Measurements from ENCODE around the gene OPA1.

Gene OPA1

DNA sequence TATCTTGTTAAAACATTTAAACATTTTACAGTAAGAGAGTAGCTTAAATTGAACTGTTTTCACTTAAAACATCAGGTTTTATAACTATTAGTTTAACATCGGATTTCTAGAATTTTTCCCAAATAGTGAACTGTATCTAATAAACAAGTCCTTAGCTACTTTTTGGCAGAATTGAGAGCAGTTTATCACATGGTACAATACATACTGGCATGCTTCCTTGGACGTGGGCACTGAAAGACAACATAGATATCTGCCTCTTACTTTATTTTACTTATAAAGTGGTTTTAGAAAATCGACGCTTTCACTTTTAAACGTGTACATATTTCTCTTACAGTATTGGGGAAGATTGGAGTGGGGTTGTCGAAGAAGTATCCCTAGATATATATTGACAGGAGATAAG, 52.8 kb downstream of the OPA1 start:
- DNase-seq (ENCODE audit: low read depth, low spot score) = no peak

DNA sequence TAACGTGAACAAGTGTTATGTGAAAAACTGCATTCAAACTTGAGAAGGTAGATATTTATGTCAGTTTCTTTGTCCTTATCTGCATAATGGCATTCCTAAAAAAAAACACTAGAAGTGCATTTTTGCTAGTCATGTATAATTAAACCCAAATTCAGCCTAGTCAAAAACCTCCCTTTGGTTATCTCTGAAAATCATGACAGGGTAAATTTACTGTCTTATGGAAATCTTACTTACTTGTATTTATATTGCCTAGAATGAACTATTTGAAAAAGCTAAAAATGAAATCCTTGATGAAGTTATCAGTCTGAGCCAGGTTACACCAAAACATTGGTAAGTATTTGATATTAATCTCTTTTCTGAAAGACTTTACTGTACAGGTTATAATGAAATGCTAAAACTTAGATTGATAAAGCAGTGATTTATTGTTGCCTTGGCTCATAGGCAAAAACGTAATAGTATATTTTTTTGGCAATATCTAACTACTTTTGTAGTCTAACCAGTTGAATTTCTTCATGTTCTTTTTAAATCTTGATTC, 55.6 kb downstream of the OPA1 start:
- DNase-seq (ENCODE audit: low read depth, low spot score) = no peak

GRCh38 chr3:193650585-193650984, 57.6 kb downstream of the OPA1 start:
- no peak for DNase-seq (ENCODE audit: low read depth, low spot score)

DNA sequence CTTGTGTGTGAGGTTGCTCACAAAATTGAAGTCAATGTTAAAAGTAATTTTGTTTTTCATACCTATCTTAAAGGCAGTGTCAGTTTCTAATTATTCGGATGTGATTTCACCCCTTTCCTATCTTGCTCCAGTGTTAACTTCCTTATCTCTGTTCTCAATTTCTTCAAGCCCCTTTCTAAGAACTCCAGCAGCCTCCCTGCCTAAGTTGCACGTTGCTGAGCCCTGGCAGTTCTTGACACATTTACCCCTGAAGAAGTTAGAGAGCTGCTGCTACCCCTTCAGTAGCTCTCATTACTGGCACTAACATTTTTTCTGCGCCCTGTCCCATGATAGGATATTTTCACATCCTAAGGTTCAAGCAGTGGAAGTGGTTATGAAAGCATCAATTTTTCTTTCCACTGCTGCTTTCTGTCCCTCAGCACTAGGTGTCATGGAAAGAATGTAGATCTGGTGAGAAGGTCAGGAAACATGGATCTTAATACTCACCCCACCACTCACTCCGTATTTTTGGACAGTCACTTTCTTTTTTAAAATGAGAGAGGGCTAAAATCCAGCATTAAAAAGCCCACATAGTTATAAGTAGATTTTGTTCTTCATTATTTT, 62.9 kb downstream of the OPA1 start:
- no peak for DNase-seq (ENCODE audit: low read depth, low spot score)

- DNase-seq (ENCODE audit: low read depth, low spot score) = no peak
These were observed 63.4 kb downstream of the OPA1 start for GRCh38 chr3:193656445-193656844.

- no peak for DNase-seq (ENCODE audit: low read depth, low spot score)
These were observed 63.9 kb downstream of the OPA1 start for GRCh38 chr3:193656878-193657282.

GRCh38 chr3:193660171-193660570, 67.2 kb downstream of the OPA1 start:
- DNase-seq (ENCODE audit: low read depth, low spot score) = no peak

- DNase-seq (ENCODE audit: low read depth, low spot score) = no peak
These were observed 67.8 kb downstream of the OPA1 start for GRCh38 chr3:193660698-193661411.

DNA sequence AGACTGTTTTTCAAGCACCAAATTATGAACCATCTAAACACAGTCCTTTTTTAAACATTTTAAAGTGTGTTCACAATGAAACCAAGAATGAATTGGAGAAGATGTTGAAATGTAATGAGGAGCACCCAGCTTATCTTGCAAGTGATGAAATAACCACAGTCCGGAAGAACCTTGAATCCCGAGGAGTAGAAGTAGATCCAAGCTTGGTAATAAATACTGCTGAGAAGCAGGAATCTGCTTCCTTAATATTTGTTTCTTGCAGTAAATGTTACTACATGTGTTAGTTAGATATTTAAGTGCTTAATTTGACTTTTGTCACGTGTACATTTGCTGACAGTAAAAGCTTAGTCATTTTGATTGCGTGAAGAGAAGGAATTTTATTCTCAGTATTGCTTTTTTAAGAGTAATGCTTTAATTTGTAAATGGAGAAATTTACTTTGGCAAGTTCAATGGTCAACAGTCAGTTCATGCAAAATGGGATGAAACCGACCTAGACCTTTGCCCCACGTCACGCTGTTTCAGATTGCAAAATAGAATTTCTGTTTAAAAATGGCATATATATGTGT, 69.8 kb downstream of the OPA1 start:
- no peak for DNase-seq (ENCODE audit: low read depth, low spot score)

- no peak for DNase-seq (ENCODE audit: low read depth, low spot score)
These were observed 72.5 kb downstream of the OPA1 start for GRCh38 chr3:193665370-193665989.

GRCh38 chr3:193673845-193674244, 80.8 kb downstream of the OPA1 start:
- DNase-seq (ENCODE audit: low read depth, low spot score) = no peak

GRCh38 chr3:193674714-193675113, 81.7 kb downstream of the OPA1 start:
- DNase-seq (ENCODE audit: low read depth, low spot score) = no peak

DNA sequence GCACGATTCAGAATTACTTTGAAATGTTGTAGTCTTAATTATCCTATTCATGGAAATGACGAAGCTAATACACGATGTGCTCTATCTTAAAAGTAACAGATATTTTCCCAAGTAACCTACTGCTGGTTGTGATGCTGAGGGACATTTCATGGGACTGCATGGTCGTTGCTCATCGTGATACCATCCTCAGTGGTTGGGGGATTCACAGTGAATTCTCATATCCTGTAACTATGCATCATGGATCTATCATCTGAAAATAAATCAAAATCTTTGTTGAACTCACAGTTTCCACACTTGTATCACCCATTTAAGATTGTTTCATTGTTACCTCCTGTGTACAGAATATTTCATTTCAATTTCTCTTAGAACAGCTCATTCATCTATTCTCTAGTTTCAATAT, 84.7 kb downstream of the OPA1 start:
- no peak for DNase-seq (ENCODE audit: low read depth, low spot score)

- no peak for DNase-seq (ENCODE audit: low read depth, low spot score)
These were observed 87.2 kb downstream of the OPA1 start for GRCh38 chr3:193680220-193680619.

GRCh38 chr3:193681631-193682030, 88.6 kb downstream of the OPA1 start:
- no peak for DNase-seq (ENCODE audit: low read depth, low spot score)

GRCh38 chr3:193686665-193687483, 93.9 kb downstream of the OPA1 start:
- DNase-seq (ENCODE audit: low read depth, low spot score) = no peak

- DNase-seq (ENCODE audit: low read depth, low spot score) = no peak
These were observed 96.1 kb downstream of the OPA1 start for GRCh38 chr3:193688834-193689714.

- no peak for DNase-seq (ENCODE audit: low read depth, low spot score)
These were observed 100.8 kb downstream of the OPA1 start for GRCh38 chr3:193693774-193694173.

DNA sequence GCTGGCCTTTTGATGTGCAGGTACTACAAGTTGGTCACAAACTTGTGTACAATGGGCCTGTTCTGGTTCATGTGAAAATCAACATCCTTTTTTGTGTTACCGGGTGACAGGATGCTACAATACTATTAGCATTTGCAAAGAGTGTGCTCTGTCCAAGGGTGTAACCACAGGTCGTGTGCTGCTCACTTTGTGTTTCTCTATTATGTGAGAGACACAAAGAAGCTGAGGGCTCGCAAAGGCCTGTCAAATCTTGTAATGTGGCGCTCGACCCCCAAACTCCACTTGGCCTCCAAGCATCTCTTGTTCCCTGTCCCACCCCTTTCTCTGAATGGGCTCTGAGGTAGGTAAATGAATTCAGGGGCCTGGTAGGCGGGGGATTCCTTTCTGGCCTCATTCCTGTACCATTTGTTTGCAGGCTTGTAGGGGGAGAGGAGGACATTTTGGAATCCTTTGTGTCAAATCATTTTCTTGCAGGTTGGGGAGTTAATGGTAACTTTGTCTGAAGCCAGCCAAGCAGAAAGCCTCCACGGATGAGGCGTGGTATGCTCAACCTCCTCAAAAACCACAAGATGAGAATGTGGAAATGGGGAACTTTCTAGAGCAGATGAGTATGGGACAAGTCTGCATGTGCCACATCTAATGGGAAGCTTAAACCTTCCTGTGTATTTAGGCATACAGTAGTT, 109.1 kb downstream of the OPA1 start:
- no peak for DNase-seq (ENCODE audit: low read depth, low spot score)

DNA sequence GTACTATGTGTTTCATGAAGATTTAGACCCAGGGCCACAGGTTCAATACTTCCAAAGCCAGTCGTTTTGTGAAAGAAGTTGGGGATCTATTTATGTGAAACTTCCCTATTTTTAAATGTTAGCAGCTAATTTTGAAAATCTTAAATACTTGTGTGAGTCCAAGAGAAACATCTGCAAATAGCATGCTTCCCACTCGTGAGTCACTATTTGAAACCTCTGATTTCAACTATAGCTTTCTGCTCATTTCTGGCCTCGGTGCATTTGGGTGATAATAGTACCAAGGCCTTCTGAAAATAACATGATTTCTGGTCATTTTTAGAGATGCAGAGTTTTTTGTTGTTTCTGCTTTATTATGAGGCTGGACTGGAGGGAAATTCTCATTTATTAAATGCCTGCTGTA, 110.0 kb downstream of the OPA1 start:
- no peak for DNase-seq (ENCODE audit: low read depth, low spot score)
